Prostate gland (tissue), 2 donors: Measurements from ENCODE around the gene ARHGAP35.

Experiments used
- POLR2A ChIP-seq: fragments of 450-650 bp; IDR thresholded peaks from one replicate; pipeline ENCODE4 v1.6.1; 2016; ENCODE audit warnings: antibody characterized with exemption, mild to moderate bottlenecking
- POLR2AphosphoS5 ChIP-seq: sonication (generic); formaldehyde crosslinking; IDR thresholded peaks from one replicate; pipeline ENCODE4 v1.6.1; 2017; ENCODE audit warnings: antibody characterized with exemption
- TF ChIP-seq, protein P1 (sequence below), 4 experiments: fragments of 200-600 bp in 2 of 4; fragments of 450-650 bp in 2 of 4; sonication (generic) in 2 of 4; IDR thresholded peaks; 1 replicate in 3 of 4; 2 replicates in 1 of 4; pipeline ENCODE4 v1.5.1; 2016 to 2019; ENCODE audit warnings: antibody characterized with exemption in 4 of 4, mild to moderate bottlenecking in 2 of 4, moderate library complexity in 2 of 4

DNA sequence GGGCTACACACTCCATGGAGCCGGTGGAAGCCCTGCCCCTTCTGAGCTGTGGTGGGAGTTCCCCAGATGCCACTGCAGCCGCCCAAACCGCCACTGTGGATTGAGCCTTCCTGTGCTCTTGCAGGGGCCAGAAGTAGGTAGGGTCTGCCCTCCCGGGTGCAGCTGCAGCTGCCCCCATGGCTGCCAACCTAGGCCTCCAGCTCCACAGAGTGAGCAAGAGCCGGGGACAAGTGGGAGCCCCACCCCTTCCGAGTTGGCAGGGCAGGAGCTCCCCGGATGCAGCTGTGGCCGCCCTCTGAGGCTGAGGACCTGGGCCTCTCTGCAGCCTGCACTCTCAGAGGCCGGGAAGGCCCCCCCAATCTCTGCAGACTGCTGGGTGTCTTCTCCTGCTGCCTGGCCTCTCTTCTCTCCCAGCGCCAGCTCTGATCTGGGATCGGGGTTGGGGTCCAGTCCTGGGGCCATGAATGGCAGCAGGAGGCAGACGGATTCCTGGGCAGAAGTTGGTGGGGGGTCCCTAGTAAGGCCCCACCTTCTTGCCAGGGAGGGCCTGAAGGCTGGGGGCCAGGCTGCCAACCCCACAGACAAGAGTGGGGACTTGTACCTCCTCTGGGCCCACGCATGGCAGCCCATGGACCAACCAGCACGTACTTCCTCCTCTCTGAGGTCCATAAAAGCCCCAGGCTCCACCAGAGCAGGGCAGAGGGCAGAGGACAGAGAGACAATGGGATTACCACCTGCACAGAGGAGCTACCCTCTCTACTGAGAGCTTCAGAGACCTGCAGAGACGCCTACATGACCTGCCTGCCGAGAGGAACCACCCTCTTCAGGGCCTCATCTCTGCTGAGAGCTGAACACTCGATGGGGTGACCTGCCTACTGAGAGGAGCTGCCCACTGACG is 39.0 kb upstream of the ARHGAP35 start:
- TF ChIP-seq, protein P1, sequence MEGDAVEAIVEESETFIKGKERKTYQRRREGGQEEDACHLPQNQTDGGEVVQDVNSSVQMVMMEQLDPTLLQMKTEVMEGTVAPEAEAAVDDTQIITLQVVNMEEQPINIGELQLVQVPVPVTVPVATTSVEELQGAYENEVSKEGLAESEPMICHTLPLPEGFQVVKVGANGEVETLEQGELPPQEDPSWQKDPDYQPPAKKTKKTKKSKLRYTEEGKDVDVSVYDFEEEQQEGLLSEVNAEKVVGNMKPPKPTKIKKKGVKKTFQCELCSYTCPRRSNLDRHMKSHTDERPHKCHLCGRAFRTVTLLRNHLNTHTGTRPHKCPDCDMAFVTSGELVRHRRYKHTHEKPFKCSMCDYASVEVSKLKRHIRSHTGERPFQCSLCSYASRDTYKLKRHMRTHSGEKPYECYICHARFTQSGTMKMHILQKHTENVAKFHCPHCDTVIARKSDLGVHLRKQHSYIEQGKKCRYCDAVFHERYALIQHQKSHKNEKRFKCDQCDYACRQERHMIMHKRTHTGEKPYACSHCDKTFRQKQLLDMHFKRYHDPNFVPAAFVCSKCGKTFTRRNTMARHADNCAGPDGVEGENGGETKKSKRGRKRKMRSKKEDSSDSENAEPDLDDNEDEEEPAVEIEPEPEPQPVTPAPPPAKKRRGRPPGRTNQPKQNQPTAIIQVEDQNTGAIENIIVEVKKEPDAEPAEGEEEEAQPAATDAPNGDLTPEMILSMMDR (IDR thresholded peaks at IDR 0.05), result no peak
- TF ChIP-seq POLR2A (no peak), POLR2AphosphoS5 (no peak)
